HuH-7.5 (cell line): ENCODE data around the gene LBHD2.
A peak's percentile ranks its signal among the peaks of the same experiment; 100 is the strongest.

Experiments
- DNase-seq: peaks from one replicate; pipeline ENCODE4 v3.0.0; 2011; ENCODE audit warnings: low spot score

The LBHD2 gene

GRCh38 chr14:103091041-103091882 is 7.3 kb downstream of the LBHD2 start:
- peak; percentile 89 for DNase-seq

DNA sequence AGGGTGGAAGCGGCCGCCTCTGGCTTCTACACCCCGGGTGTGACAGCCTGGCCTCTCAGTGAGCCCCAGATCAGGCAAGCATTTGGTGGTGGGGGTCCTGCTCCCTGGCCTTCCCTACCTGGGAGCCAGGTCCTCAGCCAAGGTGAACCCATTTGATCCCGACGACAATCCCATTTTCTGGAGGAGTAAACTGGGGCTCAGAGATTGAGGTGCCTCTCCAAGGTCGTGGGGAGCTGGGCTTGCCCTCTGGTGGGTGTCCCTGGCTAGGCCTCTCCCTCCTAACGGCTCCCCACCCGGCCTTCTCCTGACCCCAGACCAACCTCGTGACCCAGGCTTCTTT is 7.8 kb downstream of the LBHD2 start:
- no peak for DNase-seq

DNA sequence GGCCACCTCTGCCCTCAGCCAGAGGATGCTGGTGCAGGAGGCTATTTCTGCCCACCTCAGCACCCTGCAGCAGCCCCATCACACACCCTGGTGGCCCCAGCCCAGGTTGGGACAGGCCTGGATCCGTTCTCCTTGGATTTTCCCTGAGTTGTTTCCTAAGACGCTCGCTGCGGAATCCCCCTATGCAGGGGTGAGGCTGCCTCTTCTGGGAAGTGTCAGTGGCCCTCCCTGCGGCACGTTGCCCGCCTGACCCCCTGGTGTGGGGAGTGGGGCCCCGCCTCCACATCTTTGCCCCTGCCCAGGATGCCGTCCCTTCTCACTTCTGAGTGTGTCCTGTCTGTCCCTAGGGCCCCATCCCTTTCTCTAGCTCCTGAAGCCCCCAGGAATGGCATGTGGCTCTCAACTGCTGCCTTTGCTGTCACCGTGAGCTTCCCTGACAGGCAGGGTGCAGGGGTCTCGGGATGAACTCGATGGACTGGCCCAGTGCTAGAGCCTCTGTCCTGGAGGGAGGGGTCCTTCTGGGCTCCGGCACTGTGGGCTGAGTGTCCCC is 9.9 kb downstream of the LBHD2 start:
- DNase-seq, result no peak

GRCh38 chr14:103094406-103095209 is 10.6 kb downstream of the LBHD2 start, which contains the start of gene EXOC3L4:
Gene EXOC3L4 (plus strand): TSS chr14:103094725. CDS start chr14:103100220, 5,495 bp downstream.
- no peak for DNase-seq

DNA sequence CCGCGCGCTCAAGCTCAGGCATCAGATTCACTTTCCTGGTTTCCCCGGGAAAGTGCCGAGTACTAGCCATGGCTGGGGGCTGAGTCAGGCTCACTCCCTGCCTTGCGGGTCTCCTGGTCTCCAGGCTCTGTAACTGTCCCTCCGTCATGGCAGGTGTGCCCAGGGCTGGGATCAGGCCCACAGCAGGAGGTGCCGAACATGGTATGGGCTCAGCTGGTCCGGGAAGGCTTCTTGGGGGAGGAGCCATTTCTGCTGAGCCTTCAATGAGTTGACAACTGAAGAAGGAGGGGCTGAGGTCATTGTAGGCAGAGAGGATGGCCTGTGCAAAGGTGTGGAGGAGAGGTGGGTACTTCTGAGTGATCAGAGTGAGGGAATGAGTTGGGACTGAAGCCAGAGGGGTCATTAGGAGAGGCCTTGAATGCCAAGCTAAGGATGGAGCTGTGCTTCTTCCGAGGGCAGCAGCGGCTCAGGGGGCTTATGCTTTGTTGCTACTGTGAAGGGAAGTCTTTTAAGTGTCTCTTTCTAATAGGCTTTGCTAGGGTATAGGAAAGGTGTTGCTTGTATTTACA is 11.3 kb downstream of the LBHD2 start:
- no peak for DNase-seq

DNA sequence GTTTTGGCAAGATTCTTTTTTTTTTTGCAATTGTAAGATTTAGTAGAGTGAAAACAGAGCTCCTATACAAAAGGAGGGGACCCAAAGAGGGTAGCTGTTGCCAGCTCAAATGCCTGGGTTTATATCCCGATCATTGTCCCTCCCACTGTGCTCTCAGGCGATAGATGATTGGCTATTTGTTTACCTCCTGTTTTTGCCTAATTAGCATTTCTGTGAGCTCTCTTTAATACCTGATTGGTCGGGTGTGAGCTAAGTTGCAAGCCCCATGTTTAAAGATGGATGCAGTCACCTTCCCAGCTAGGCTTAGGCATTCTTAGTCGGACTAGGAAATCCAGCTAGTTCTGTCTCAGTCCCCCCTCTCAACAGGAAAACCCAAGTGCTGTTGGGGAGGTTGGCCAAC is 12.4 kb downstream of the LBHD2 start:
- no peak for DNase-seq

GRCh38 chr14:103097244-103097993 is 13.4 kb downstream of the LBHD2 start:
- no peak for DNase-seq

DNA sequence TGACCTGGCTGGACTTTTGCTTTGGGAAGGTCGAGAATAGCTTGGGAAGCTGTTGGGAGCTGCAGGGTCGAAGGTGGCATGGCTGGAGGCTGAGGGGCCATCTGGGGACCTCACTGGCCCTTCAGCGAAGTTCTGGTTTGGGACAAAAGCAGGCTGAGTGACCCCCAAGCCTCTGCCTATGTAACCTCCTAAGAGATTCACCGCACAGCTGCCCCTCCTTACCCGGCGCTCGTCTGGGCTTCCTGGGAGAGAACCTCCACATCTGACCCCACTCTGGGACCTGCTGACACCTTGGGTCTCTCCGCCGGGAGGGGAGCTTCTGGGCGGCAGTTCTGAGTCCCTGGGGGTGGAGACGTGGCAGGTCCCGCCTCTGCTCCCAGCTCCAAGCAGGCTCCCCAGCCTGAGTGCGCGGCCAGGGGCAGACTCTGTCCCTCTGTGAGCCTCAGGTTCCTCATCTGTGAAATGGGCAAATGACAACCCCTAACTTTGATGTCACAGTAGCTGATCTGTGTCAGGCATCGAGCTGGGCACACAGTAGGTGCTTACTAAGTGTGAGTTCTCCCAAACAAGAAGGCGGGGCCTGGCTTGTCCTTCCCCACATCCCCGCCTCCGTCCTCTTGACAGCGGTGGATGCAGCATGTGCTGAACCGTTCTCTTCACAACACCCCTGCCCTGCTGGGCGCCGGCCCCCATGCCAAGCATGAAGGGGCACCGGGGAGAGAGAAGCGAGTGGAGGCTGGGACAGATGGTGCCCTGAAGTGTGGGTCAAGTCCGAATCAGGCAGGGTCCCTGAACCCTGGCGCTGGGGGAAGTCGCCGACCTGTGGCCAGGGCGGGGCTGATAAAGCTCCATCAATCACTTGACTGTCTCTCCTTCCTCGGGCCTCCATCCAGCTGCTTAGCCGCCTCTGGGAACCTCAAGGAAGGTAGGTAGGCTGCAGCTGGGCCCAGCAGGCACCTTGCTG is 14.3 kb downstream of the LBHD2 start:
- no peak for DNase-seq

GRCh38 chr14:103099081-103099732 is 15.2 kb downstream of the LBHD2 start:
- DNase-seq, result peak; percentile 89

DNA sequence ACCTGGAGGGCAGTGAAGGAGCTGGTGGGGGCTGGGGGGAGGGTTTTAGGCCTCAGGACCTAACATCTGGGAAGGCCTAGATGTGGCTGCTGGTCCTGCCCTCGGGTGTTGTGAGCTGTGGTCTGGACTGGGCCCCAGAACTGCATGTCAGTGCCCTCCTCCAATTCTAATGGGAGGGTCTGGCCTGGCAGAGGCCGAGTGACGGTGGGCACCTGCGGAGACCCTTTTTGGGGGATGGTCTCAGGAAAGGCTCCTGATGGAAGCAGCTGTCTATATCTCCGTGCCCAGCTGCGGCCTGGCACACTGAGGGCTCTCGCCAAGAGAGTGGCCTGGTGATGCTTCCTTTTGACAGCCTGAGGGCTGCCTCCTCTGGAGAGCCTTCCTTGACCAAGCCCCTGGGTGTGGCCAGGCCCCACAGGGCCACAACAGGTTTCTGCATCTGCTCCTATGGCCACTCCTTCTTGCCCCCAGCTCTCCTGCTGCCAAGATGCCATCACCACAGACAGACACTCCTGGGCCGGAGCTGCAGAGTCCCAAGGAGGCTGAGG is 15.8 kb downstream of the LBHD2 start:
- no peak for DNase-seq

GRCh38 chr14:103100281-103101121 is 16.5 kb downstream of the LBHD2 start:
- no peak for DNase-seq

GRCh38 chr14:103101257-103101962 is 17.4 kb downstream of the LBHD2 start:
- DNase-seq, result no peak

DNA sequence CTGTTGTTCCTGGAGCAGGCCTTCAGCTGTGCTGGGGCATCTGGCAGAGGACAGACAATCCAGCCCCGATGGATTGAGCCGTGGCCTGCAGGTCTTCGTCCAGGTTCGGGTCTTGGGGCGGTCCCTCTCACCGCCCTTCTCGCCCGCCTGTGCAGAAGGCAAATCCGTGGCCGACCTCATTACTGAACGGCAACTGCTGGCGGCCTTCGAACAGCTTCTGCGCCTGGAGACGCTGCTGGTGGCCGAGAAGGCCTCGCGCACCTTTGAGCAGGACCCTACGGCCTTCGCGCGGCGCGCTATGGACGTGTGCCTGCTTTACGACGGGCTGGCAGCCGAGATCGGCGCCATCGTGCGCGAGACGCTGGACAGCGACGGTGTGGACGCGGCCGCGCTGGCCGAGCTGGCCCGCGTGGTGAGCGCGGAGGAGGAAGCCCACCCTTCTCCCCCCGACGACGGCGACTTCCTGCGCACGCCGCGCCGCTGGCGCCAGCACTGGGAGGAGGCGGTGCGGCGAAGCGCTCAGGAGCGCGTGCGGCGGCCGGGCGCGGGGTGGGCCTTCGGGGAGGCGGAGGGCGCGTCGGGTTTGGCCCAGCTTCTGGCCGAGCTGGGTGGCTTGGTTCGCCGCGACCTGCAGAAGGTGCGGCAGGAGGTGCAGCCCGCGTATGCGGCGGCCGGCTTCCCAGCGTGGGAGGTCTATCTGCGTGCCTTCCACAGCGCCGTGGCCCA is 18.1 kb downstream of the LBHD2 start:
- DNase-seq, result no peak

- no peak for DNase-seq
These were observed 18.8 kb downstream of the LBHD2 start for GRCh38 chr14:103102689-103103260.

- peak; percentile 98 for DNase-seq
These were observed 19.7 kb downstream of the LBHD2 start for GRCh38 chr14:103103461-103104388.

DNA sequence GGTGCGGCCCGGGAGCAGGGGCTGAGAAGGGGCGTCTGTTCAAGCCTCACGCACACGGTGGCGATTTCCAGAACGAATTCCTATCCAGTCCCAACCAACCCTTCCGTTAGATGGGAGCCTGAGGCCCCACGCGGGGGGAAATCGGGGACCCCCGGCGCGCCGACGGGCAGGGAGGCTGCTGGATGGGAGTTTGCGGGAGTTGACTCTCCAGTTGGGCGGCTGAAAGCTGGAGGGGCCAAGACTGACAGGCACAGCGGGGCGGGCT is 20.3 kb downstream of the LBHD2 start:
- no peak for DNase-seq
